ENCODE data around the gene SLC2A5.

SLC2A5 gene

GRCh38 chr1:9106286-9106685 is 36.9 kb upstream of the SLC2A5 start:
- no peaks in the 10 kb centered on the region for H3K79me2 ChIP-seq (ENCODE audit: insufficient read depth, low read length)
- no peak overlapping the region for H3K27ac ChIP-seq (ENCODE audit: low read length)
- no peaks in the 10 kb centered on the region for H3K27me3 ChIP-seq (ENCODE audit: insufficient read depth, low read length, poor library complexity)
- DNase-seq = no peak
- H2AFZ ChIP-seq (ENCODE audit: low read depth, low read length) = no peak overlapping the region
- H4K20me1 ChIP-seq (ENCODE audit: insufficient read depth, low read length) = no peaks in the 10 kb centered on the region
- H3K4me1 ChIP-seq (ENCODE audit: insufficient read depth, low read length) = peaks cover 3% of the 10 kb centered on the region; the same call in 1 of the 2 replicates
- no peak overlapping the region for H3K9ac ChIP-seq (ENCODE audit: low read depth, low read length)
- no peaks in the 10 kb centered on the region for H3K9me3 ChIP-seq (ENCODE audit: insufficient read depth, low read length, severe bottlenecking)
- no peak overlapping the region for H3K4me3 ChIP-seq (ENCODE audit: low read depth in 1 of 2, low read length in 2 of 2)
- H3K4me2 ChIP-seq (ENCODE audit: insufficient read depth, low read length) = no peak overlapping the region
- no peak for TF ChIP-seq EZH2 (IDR thresholded peaks at IDR 0.05; ENCODE audit: borderline replicate concordance, low read depth, low read length, severe bottlenecking)
- TF ChIP-seq, protein P1, sequence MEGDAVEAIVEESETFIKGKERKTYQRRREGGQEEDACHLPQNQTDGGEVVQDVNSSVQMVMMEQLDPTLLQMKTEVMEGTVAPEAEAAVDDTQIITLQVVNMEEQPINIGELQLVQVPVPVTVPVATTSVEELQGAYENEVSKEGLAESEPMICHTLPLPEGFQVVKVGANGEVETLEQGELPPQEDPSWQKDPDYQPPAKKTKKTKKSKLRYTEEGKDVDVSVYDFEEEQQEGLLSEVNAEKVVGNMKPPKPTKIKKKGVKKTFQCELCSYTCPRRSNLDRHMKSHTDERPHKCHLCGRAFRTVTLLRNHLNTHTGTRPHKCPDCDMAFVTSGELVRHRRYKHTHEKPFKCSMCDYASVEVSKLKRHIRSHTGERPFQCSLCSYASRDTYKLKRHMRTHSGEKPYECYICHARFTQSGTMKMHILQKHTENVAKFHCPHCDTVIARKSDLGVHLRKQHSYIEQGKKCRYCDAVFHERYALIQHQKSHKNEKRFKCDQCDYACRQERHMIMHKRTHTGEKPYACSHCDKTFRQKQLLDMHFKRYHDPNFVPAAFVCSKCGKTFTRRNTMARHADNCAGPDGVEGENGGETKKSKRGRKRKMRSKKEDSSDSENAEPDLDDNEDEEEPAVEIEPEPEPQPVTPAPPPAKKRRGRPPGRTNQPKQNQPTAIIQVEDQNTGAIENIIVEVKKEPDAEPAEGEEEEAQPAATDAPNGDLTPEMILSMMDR (IDR thresholded peaks at IDR 0.05; ENCODE audit: borderline replicate concordance, extremely low read depth, low read length, poor library complexity, severe bottlenecking) = no peak
- ATAC-seq (ENCODE audit: insufficient read depth, low read depth) = no peak
- peaks cover 5% of the 10 kb centered on the region; the same call in 1 of the 2 replicates for H3K36me3 ChIP-seq (ENCODE audit: insufficient read depth, low read length)

DNA sequence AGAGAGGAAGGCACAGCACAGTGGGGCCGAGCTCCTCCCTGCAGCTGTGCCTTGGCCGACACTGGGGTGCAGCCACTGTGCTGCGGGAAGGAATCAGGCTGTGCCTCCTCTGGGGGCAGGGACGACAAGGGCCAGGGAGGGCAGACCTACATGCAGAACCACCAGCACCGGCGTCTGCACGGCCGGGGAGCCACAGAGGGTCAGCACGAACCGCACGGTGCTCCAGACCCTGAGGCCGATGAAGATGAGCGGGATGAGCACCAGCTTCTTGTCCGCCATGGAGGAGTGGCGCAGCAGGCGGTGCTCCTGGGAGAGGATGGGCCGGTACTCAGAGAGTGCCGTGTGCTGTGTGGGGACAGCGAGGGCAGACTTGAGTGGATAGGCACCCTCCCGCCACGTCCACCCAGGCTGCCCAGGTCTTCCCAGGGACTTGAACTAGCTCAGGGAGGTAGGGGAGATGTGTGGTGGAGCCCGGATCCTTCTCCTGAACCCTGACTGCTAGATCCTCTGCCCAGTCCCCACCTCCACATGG is 36.0 kb upstream of the SLC2A5 start:
- H3K27ac ChIP-seq (ENCODE audit: low read length) = no peak overlapping the region
- no peak overlapping the region for H2AFZ ChIP-seq (ENCODE audit: low read depth, low read length)
- no peaks in the 10 kb centered on the region for H3K79me2 ChIP-seq (ENCODE audit: insufficient read depth, low read length)
- H3K27me3 ChIP-seq (ENCODE audit: insufficient read depth, low read length, poor library complexity) = no peaks in the 10 kb centered on the region
- ATAC-seq (ENCODE audit: insufficient read depth, low read depth) = no peak
- H3K36me3 ChIP-seq (ENCODE audit: insufficient read depth, low read length) = 0 out of 2 replicates have a peak, but pooled peaks cover 5% of the 10 kb centered on the region
- no peaks in the 10 kb centered on the region for H3K9me3 ChIP-seq (ENCODE audit: insufficient read depth, low read length, severe bottlenecking)
- TF ChIP-seq EZH2 (IDR thresholded peaks at IDR 0.05; ENCODE audit: borderline replicate concordance, low read depth, low read length, severe bottlenecking) = no peak
- TF ChIP-seq, protein P1 (IDR thresholded peaks at IDR 0.05; ENCODE audit: borderline replicate concordance, extremely low read depth, low read length, poor library complexity, severe bottlenecking) = no peak
- H4K20me1 ChIP-seq (ENCODE audit: insufficient read depth, low read length) = no peaks in the 10 kb centered on the region
- no peak overlapping the region for H3K4me3 ChIP-seq (ENCODE audit: low read depth in 1 of 2, low read length in 2 of 2)
- no peak overlapping the region for H3K9ac ChIP-seq (ENCODE audit: low read depth, low read length)
- no peak overlapping the region for H3K4me2 ChIP-seq (ENCODE audit: insufficient read depth, low read length)
- no peak for DNase-seq
- H3K4me1 ChIP-seq (ENCODE audit: insufficient read depth, low read length) = no peaks in the 10 kb centered on the region

GRCh38 chr1:9101510-9102146 is 32.2 kb upstream of the SLC2A5 start:
- H3K4me3 ChIP-seq (ENCODE audit: low read depth in 1 of 2, low read length in 2 of 2) = no peak overlapping the region
- ATAC-seq (ENCODE audit: insufficient read depth, low read depth) (peak; percentile 76; the same call in 2 of the 3 replicates), DNase-seq (peak; percentile 40)
- no peaks in the 10 kb centered on the region for H3K79me2 ChIP-seq (ENCODE audit: insufficient read depth, low read length)
- no peak for TF ChIP-seq EZH2 (IDR thresholded peaks at IDR 0.05; ENCODE audit: borderline replicate concordance, low read depth, low read length, severe bottlenecking)
- TF ChIP-seq, protein P1 (IDR thresholded peaks at IDR 0.05; ENCODE audit: borderline replicate concordance, extremely low read depth, low read length, poor library complexity, severe bottlenecking) = peak; percentile 62
- H4K20me1 ChIP-seq (ENCODE audit: insufficient read depth, low read length) = no peaks in the 10 kb centered on the region
- H3K36me3 ChIP-seq (ENCODE audit: insufficient read depth, low read length) = 0 out of 2 replicates have a peak, but pooled peaks cover 5% of the 10 kb centered on the region
- H3K9ac ChIP-seq (ENCODE audit: low read depth, low read length) = no peak overlapping the region
- H3K27me3 ChIP-seq (ENCODE audit: insufficient read depth, low read length, poor library complexity) = no peaks in the 10 kb centered on the region
- H3K9me3 ChIP-seq (ENCODE audit: insufficient read depth, low read length, severe bottlenecking) = no peaks in the 10 kb centered on the region
- H3K27ac ChIP-seq (ENCODE audit: low read length) = no peak overlapping the region
- no peaks in the 10 kb centered on the region for H3K4me1 ChIP-seq (ENCODE audit: insufficient read depth, low read length)
- H3K4me2 ChIP-seq (ENCODE audit: insufficient read depth, low read length) = no peak overlapping the region
- no peak overlapping the region for H2AFZ ChIP-seq (ENCODE audit: low read depth, low read length)
